Gastroesophageal sphincter (tissue), 4 donors: ENCODE data around the gene PCARE. TPM values are rescaled to one million over a fixed set of nuclear protein-coding genes. Genes with fewer than 3 reads are reported as not detected.

Experiments used
- ATAC-seq: fragments of 150-250 bp; one replicate; pipeline ENCODE4 v1.9.1; 2016; ENCODE audit warnings: mild to moderate bottlenecking, moderate library complexity
- H3K27ac ChIP-seq, 4 donors: fragments of 200-600 bp; sonication (generic) in 3 of 4; 1 replicate in 3 of 4; 2 replicates in 1 of 4; pipeline ENCODE4 v1.5.1; 2016 to 2019
- H3K27me3 ChIP-seq: fragments of 200-600 bp; sonication (generic); one replicate; pipeline ENCODE4 v1.5.1; 2019
- H3K36me3 ChIP-seq, 2 donors: fragments of 200-600 bp; sonication (generic); one replicate each; pipeline ENCODE4 v1.5.1; 2019; ENCODE audit warnings: control low read depth in 1 of 2
- H3K4me1 ChIP-seq, 3 donors: fragments of 200-600 bp; sonication (generic); 1 replicate in 2 of 3; 2 replicates in 1 of 3; pipeline ENCODE4 v1.5.1; 2016 to 2019; ENCODE audit warnings: control low read depth in 2 of 3
- H3K4me3 ChIP-seq, 2 donors: fragments of 200-600 bp; sonication (generic); one replicate each; pipeline ENCODE4 v1.5.1; 2019; ENCODE audit warnings: mild to moderate bottlenecking in 1 of 2, moderate library complexity in 1 of 2
- H3K9me3 ChIP-seq, 3 donors: fragments of 200-600 bp; sonication (generic); one replicate each; pipeline ENCODE4 v1.5.1; 2017 to 2019; ENCODE audit warnings: control low read depth in 2 of 3
- CTCF ChIP-seq, 4 experiments: fragments of 200-600 bp in 2 of 4; fragments of 450-650 bp in 2 of 4; sonication (generic) in 1 of 4; IDR thresholded peaks; one replicate each; pipeline ENCODE4 v1.5.1; 2017 to 2019; ENCODE audit warnings: antibody characterized with exemption in 4 of 4, mild to moderate bottlenecking in 2 of 4, moderate library complexity in 2 of 4
- EP300 ChIP-seq: sonication (generic); formaldehyde crosslinking; IDR thresholded peaks from one replicate; pipeline ENCODE4 v1.6.1; 2017; ENCODE audit warnings: antibody characterized with exemption, mild to moderate bottlenecking
- POLR2A ChIP-seq, 2 donors: fragments of 450-650 bp; IDR thresholded peaks; one replicate each; pipeline ENCODE4 v1.6.1; 2017; ENCODE audit warnings: antibody characterized with exemption in 2 of 2, mild to moderate bottlenecking in 2 of 2, moderate library complexity in 1 of 2
- POLR2AphosphoS5 ChIP-seq: sonication (generic); formaldehyde crosslinking; IDR thresholded peaks from one replicate; pipeline ENCODE4 v1.6.1; 2017; ENCODE audit warnings: antibody characterized with exemption
- WGBS, 2 donors: methylation state at CpG; one replicate each; pipeline ENCODE4 v1.1.5; 2018; ENCODE audit warnings: low coverage in 1 of 2; 5-methylcytosine and 5-hydroxymethylcytosine counted together
- total RNA-seq, 4 donors: library from RNA; depleted of rRNA; stranded (reverse); fragments of >200 nt; gene quantifications; one replicate each; pipeline ENCODE4 v1.1.0, GENCODE V29; 2016

PCARE gene
- total RNA-seq, 4 donors from 2014 or later, result under 0.01 TPM; not detected in 3

- Histone ChIP-seq H3K27ac (no peak overlapping the region), H3K4me3 (no peak overlapping the region), H3K9me3 (no peaks in the 10 kb centered on the region), H3K36me3 (peaks cover 0 to 25% of the 10 kb centered on the region in 2 donors), H3K4me1 (no peaks in the 10 kb centered on the region), H3K27me3 (no peaks in the 10 kb centered on the region)
- WGBS, 2 donors, result 71% methylated on average over 1 of the region's 8 CpGs; no CpG with 5 or more reads in 1 of the 2 donors
- ATAC-seq, result no peak
- TF ChIP-seq EP300 (no peak), POLR2A (IDR thresholded peaks at IDR 0.05) (no peak), CTCF (IDR thresholded peaks at IDR 0.05) (no peak), POLR2AphosphoS5 (no peak)
Measured at GRCh38 chr2:29050591-29050990, 23.7 kb downstream of the PCARE start.

DNA sequence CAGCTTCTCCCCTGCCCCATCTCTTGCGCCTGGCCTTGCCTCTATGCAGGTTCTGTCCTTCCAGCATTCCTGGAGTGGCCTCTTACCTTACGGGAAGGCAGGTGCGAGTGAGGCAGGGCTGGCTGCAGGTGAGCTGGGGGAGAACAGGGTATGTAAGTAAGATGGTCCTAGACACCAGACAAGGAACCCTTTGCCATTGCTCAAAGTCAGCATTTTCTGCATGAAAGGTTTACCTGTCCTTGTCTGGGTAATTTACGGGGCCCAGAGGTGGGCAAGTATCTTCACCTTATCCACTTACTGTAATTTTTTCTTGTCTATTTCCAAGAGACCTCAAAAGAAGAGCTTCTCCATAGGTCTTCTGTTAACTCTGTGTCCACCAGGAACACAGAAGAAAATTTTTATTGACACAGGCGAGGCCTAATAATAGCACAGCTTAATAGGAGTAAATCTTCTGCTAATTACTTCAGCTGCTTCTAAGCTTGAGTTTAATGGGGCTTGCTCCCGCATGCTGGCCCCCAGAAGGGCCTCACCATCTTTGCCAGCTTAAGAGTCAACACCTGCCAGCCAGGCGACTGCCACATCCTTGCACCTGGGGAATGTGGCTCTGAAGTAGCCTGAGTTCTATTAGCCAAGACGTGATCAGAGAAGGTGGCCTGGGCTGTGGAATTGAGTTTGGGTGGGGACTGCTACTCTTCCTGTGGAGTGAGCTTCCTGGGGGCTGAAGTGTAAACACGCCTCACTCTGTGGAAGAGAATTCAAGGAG is 27.1 kb downstream of the PCARE start:
- no peak for ATAC-seq
- 90 to 100% methylated on average over 2 to 7 of the region's 9 CpGs for WGBS, 2 donors
- Histone ChIP-seq H3K4me3 (no peak overlapping the region), H3K4me1 (peaks cover 0 to 1% (median 0%) of the 10 kb centered on the region in 3 donors), H3K27ac (no peak overlapping the region), H3K9me3 (no peaks in the 10 kb centered on the region), H3K36me3 (peaks cover 0 to 17% of the 10 kb centered on the region in 2 donors), H3K27me3 (no peaks in the 10 kb centered on the region)
- TF ChIP-seq EP300, result no peak
- no peak for TF ChIP-seq POLR2A (IDR thresholded peaks at IDR 0.05)
- TF ChIP-seq POLR2AphosphoS5, result no peak
- TF ChIP-seq CTCF (IDR thresholded peaks at IDR 0.05), result no peak

DNA sequence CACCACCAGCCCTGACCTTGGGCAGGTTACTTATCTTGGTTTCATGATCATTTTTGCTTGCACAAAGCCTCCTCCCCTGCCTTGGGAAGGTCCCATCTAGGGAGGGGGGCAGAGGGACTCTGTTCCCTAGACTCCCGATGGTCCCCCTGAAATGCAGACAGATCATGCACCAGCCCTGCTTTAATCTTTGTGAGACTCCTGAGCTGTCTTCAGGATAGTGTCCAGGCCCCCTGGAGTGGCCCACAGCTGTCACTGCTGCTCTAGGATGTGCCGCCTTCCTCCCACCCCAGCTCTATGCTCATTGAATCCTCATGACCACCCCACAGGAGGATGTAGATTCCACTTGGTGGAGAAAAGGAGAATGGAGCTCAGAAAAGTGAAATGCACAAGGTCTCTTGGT is 28.0 kb downstream of the PCARE start:
- ATAC-seq, result no peak
- TF ChIP-seq POLR2A (IDR thresholded peaks at IDR 0.05) (no peak), POLR2AphosphoS5 (no peak), EP300 (no peak), CTCF (IDR thresholded peaks at IDR 0.05) (no peak)

DNA sequence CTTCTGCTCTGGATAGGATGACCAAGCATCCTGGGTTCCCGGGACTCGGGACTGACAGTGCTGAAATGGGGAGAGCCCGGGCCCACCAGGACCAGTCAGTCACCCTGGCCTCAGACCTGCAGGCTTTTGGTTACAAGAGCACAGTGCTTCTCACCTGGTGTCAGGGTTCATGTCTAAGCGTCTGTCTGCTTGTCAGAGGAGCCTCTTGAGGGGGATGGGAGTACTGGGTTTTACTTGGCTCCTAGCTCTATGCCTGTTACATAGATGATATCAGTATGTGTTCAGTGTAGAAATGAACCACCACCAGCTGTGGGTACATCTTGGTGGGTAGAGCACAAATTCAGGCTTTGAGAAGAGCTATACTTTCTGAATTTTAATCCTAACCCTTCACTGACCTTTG is 29.9 kb downstream of the PCARE start:
- no peaks in the 10 kb centered on the region for H3K9me3 ChIP-seq
- ATAC-seq, result no peak

More for the DNA sequence above, 28.0 kb downstream of the PCARE start:
- no peaks in the 10 kb centered on the region for H3K27me3 ChIP-seq
- H3K36me3 ChIP-seq, result peaks cover 0 to 11% of the 10 kb centered on the region in 2 donors
- H3K4me1 ChIP-seq, result peaks cover 0 to 4% (median 0%) of the 10 kb centered on the region in 3 donors
- no peak overlapping the region for H3K27ac ChIP-seq
- H3K9me3 ChIP-seq, result no peaks in the 10 kb centered on the region
- 100% methylated on average over 1 of the region's 2 CpGs; no CpG with 5 or more reads in 1 of the 2 donors for WGBS, 2 donors
- no peak overlapping the region for H3K4me3 ChIP-seq

More for the DNA sequence above, 29.9 kb downstream of the PCARE start:
- WGBS, 2 donors, result 90% methylated on average over 4 of the region's 4 CpGs; no CpG with 5 or more reads in 1 of the 2 donors
- TF ChIP-seq POLR2AphosphoS5 (no peak), CTCF (IDR thresholded peaks at IDR 0.05) (no peak), EP300 (no peak), POLR2A (IDR thresholded peaks at IDR 0.05) (no peak)
- H3K36me3 ChIP-seq, result peaks cover 0 to 11% of the 10 kb centered on the region in 2 donors
- no peaks in the 10 kb centered on the region for H3K27me3 ChIP-seq
- peaks cover 0 to 17% (median 0%) of the 10 kb centered on the region in 3 donors for H3K4me1 ChIP-seq
- H3K4me3 ChIP-seq, result no peak overlapping the region
- H3K27ac ChIP-seq, result no peak overlapping the region
